Stimulated activated CD8-positive, alpha-beta memory T cell treated with anti-CD3 and anti-CD28 coated beads, Interleukin-2, amount 100 ng/mL, for 1 hour (primary cell): Measurements from ENCODE around the gene AGRN.

Experiments
- DNase-seq, 2 donors: peaks; one replicate each; pipeline ENCODE4 v3.0.0-alpha.2; 2020; ENCODE audit warnings: low read depth in 2 of 2

Gene AGRN

GRCh38 chr1:1035291-1035943 is 15.5 kb downstream of the AGRN start:
- DNase-seq = no peak

GRCh38 chr1:1037366-1038327 is 17.7 kb downstream of the AGRN start:
- no peak for DNase-seq

DNA sequence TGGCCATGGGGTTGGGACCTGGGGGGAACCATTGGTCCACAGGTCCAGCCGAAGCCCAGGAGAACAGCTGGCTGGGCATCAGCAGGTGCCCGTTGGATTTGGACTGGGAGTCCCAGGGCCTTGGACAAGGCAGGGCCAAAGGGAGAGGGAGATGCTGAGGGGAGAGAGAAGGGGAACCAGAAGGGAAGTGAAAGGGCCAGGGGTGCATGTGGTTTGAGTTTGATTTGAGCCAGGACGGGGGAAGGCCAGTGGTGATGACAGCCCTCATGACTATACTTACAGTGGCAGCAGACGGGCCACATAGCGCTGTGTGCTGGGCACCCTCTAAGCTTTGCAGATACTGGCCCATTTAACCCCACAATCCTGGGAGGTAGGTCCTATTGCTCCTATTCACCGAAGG is 18.8 kb downstream of the AGRN start:
- no peak for DNase-seq

DNA sequence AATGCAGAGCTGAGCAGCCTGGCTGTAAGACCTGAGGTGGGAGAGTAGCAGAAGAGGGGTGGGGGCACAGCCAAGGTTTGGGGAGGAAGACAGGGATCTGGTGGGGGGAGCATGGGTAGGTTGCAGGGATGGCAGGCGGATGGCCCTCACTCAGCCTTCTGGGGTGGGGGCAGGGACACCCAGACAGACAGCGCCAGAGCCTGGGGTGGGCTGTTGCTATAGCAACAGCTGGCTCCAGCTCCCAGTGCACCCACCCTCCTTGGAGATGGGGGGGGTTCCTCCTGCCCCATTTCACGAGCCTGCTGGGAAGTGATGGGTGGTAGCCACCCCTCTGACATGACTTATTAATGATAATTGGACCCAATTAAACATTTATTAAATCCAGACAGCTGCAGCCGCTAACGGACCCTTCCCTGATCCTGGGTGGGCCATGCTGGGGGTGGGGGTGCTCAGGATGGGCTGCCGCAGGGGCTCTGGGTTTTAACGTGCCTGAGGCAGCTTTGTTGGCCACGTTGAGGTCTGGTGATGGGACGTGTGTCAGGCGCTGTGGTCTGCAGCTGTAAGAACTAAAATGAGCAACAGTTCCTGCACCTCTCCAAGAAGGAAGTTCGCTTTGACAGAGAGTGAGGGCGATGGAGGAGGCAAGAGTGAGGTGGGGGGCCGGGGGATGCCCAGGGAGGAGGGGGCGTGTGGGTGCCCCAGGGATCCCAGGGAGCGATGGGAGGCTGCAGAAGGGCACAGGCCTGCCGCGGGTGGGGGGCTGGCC is 19.4 kb downstream of the AGRN start:
- no peak for DNase-seq

- peak; percentile 57 to 68 for DNase-seq
Observed at GRCh38 chr1:1040004-1040991, 20.4 kb downstream of the AGRN start.

DNA sequence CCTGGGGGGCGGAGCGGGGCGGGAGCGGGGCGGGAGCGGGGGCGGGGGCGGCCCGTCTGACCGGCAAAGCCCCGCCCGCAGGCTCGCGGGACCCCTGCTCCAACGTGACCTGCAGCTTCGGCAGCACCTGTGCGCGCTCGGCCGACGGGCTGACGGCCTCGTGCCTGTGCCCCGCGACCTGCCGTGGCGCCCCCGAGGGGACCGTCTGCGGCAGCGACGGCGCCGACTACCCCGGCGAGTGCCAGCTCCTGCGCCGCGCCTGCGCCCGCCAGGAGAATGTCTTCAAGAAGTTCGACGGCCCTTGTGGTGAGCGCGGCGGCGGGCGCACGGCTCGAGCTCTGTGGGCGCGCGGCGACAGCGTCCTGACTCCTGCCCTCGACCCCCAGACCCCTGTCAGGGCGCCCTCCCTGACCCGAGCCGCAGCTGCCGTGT is 21.2 kb downstream of the AGRN start:
- no peak for DNase-seq

GRCh38 chr1:1041873-1042272 is 22.0 kb downstream of the AGRN start:
- no peak for DNase-seq

GRCh38 chr1:1042835-1043234 is 22.9 kb downstream of the AGRN start:
- no peak for DNase-seq

DNA sequence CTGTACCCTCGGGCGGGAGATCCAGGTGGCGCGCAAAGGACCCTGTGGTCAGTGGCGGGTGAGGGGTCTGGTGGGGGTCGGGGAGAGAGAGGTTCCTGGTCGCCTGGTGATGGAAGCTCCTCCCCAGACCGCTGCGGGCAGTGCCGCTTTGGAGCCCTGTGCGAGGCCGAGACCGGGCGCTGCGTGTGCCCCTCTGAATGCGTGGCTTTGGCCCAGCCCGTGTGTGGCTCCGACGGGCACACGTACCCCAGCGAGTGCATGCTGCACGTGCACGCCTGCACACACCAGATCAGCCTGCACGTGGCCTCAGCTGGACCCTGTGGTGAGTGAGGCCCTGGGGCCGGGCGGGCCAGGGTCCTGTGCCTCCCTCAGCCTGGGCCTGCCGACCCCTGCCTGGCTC is 23.5 kb downstream of the AGRN start:
- DNase-seq = no peak

DNA sequence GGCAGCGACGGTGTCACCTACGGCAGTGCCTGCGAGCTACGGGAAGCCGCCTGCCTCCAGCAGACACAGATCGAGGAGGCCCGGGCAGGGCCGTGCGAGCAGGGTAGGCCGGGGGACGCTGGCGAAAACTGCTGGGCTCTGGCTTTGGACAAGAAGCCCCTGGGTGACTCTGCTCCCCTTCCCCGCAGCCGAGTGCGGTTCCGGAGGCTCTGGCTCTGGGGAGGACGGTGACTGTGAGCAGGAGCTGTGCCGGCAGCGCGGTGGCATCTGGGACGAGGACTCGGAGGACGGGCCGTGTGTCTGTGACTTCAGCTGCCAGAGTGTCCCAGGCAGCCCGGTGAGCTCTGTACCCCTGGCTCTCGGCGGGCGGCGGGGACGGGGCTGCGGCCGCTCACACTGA is 24.0 kb downstream of the AGRN start:
- no peak for DNase-seq

DNA sequence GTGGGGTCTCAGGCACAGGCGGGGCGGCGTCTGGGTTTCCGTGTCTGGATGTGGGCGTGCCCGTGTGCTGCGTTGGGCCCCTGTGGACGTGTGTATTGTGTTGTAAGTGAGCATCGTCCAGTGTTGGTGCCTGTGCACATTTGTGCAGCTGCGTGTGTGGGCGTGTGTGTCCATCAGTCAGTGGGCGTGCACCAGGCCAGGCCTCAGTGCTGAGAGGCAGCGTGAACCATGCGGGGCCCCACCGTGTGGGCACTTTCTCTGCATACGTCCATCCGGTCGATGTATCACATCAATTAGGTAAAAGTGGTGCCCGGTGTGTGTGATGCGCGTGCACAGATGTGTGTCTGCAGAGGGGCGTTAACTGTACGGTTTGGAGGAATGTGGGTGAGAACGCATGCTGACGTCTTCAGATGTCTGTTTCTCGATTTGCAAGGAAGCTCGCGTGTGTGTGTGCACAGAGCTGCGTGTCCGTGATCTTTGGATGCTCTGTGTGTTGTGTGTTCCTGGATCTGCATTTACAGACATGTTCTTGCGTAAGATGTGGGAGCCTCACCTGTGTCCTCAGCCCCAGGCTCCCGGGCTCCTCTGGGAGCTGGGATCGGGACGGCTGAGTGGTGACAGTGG is 24.6 kb downstream of the AGRN start:
- DNase-seq = no peak

GRCh38 chr1:1045129-1045528 is 25.2 kb downstream of the AGRN start:
- no peak for DNase-seq

- DNase-seq = no peak
Observed at GRCh38 chr1:1046243-1046642, 26.3 kb downstream of the AGRN start.

- no peak for DNase-seq
Observed at GRCh38 chr1:1046767-1047166, 26.8 kb downstream of the AGRN start.

DNA sequence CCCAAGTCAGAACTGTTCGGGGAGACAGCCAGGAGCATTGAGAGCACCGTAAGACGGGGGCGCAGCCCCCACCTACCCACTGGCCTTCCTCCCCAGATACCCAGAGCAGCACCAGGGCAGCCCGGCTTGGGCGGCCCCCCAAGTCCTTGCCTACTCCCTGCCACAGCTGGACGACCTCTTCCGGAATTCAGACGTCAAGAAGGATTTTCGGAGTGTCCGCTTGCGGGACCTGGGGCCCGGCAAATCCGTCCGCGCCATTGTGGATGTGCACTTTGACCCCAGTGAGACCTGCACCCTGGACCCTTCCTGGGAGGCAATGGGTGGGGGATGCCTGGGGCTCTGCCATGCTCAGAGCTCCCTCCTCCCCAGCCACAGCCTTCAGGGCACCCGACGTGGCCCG is 27.5 kb downstream of the AGRN start:
- no peak for DNase-seq

DNA sequence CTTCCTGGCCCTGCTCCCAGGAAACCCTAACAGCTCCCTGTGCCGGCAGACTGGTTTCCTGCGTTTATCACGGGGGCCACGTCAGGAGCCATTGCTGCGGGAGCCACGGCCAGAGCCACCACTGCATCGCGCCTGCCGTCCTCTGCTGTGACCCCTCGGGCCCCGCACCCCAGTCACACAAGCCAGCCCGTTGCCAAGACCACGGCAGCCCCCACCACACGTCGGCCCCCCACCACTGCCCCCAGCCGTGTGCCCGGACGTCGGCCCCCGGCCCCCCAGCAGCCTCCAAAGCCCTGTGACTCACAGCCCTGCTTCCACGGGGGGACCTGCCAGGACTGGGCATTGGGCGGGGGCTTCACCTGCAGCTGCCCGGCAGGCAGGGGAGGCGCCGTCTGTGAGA is 28.0 kb downstream of the AGRN start:
- no peak for DNase-seq

GRCh38 chr1:1048765-1049164 is 28.8 kb downstream of the AGRN start:
- no peak for DNase-seq

- DNase-seq = no peak
Observed at GRCh38 chr1:1049318-1050165, 29.6 kb downstream of the AGRN start.

- no peak for DNase-seq
Observed at GRCh38 chr1:1050577-1051052, 30.7 kb downstream of the AGRN start.
